COR-L47 (cell line): ENCODE data around the gene TUT1.

Experiments used
- DNase-seq: peaks from one replicate; lab custom pipeline; 2025; lab: John Stamatoyannopoulos, UW

Gene TUT1

DNA sequence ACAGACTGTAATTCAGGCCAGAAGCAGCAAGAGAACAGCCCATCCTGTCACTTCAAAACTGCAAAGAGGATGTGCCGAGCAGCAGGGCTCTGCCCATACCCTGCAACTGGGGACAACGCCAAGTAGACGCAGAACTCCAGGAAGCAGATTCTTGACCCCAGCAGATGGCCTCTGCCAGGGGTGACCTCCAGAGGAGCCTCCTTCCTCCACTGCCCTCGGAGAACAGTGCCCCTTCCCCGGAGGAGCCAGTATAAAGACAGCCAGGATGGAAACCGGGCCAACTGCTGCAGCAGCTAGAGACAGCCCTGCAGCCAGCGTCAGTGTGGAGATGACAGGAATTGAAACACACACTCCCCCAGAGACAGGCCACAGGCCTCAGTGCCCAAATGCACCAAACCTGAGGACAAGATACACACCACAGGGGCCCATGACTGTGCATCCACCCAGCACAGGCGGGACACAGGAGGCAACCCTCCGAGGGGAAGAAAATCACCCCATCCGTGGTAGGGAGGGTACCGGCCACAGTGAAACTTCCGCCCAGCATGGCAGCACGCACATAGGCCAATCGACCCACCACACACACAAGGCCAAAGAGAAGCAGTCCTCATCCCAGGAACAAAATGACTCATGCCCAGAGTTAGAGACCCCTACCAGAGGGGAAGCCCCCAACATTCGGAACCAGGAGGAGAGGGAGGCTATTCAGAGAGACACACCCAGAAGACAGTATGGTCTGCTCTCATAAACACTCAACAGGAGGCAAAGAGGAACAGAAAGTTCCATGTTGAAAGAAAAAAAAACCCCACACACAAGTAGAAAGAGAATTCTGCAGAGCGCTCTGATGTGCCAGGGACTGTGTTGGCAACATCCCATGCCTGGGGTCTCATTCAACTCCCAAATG, 50.3 kb downstream of the TUT1 start:
- DNase-seq: no peak

DNA sequence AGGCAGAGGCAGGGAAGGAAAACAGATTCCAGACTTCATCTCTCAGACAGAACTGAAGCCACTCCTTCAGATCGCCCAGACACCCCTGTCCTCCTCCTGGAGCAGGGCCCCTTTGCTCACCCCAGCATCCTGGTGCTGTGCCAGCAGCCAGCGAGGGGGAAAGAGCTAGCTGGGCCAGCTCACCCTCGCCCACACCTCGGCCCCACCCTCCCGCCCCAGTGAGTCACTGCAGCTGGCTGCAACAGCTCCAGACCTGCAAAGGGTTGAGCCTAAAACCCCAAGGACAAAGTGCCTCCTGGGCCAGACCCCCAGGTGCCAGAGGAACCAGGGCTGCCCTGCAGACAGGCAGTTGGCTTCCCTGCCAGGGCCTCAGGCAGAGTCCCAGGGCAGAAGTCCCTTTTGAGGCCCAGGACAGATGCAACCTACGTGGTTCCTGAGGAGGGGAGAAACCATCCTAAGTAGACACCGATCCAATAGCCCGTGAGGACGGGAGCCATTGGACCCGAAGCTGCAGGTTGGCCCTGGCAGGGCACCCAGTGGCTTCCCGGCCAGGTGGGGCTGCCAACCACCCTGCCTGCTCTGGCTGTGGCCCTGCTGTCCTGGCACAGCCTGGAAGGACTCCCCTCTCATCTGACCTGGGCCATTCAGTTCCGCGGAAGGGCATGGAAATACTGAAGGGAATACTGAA, 51.9 kb downstream of the TUT1 start:
- peak; percentile 76 for DNase-seq

DNA sequence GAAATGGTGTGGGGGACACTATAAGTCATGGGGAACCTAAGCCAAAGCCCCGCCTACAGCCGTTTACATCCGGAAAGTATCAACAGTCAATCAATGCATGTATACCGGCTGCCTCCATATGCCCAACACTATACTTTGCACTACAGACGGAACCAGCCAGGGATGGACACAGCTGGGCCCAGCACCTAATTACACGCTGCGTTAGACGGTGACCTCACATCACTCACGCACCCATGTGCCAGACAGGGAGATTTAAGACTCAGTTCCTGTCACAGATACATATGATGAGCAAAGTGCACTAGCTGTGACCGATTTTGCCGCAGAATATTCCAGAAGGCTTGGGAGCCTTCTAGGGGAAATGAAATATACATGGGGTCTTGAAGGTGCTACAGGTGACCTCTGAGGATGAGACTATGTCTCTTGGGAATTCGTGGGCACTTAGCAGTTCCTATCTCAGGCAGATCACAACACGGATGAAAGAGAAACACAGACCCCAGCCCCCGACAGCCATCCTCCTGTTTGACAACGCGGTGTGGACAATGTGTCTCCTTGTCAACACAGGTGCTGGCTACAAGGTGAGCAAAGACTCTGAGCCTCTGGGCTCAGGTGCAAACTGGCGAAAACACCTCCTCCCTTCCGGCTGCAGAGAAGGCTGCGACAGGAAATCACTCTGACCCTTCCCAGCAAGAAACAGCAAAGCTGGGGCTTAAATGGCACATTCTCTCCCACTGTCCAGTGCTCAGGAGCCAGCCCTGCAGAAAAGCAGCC, 52.7 kb downstream of the TUT1 start:
- peak; percentile 74 for DNase-seq

DNA sequence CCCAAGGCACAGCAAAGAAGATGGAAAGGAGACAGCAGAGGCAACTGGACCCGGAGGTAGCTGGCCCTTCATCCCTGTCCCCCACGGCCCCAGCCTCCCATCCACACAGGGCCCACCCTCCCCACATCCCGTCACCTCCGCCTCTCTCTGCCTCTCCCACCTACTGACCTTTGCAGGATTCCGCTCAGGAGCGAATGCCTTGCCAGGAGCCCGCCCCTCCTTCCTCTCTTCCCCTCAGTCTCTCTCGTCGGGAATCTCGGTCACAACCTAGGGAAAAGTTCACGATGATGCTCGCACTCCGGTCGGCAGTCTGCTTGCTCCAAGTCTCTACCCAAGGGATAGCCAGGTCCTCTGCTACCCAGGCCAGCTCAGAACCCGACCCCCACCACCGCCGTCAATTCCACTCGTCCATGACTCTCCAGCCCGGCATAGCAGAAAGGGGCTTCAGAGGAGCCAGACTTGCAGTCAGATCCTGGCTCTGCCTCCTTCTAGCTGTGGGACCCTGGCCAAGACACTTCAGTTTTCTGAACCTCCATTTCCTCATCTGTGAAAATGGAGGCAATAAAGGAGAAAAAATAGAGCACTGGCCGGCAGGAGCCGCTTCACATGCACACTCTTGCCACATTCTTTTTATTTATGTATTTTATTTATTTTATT, 54.9 kb downstream of the TUT1 start:
- no peak for DNase-seq

DNA sequence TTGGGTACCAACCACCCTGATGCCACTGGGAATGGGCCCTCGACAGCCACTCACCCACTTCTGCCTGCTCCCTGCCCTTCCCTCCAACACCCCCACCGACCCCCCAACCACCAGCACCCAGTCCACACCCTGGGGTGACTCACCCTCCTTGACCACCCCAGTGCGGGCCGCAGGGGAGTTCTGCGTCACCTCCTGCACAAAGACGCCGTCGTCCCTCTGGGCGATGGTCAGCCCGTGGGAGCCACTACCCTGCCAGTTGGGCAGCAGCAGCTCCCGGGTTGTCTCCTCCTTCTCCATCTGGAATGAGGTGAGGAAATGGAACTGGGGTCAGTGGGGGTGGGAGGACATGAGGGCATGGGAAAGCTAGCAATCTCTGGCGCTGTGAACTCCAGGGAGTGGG, 55.5 kb downstream of the TUT1 start:
- no peak for DNase-seq

DNA sequence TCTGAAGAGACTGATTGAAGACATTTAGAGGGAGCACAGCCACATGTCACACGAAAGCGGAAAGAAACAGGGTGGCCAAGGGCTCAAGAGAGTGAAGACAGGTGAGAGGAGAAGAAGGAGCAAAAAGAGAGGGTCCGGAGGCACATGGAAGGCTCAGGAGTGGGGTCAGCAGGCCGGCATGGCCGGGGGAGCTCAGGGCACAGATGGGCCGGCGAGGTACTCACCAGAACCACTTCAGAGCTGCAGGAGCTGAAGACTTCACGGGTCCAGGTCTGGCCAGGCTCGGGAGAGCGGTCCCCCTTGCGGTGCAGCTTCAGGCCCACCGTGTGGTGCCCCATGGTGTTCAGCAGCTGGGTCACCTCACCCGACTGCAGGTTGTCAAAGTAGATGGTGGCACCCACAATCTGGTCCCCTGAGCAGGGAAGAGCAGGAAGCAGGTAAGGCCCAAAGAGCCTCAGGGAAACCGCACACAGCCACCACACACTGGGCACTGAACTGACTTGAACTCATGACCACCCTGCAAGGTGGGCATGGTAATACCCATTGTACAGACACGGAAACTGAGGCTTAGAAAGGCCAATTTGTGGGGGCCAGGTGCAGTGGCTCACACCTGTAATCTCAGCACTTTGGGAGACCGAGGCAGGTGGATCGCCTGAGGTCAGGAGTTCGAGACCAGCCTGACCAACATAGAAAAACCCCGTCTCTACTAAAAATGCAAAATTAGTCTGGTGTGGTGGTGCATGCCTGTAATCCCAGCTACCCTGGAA, 56.4 kb downstream of the TUT1 start:
- no peak for DNase-seq

DNA sequence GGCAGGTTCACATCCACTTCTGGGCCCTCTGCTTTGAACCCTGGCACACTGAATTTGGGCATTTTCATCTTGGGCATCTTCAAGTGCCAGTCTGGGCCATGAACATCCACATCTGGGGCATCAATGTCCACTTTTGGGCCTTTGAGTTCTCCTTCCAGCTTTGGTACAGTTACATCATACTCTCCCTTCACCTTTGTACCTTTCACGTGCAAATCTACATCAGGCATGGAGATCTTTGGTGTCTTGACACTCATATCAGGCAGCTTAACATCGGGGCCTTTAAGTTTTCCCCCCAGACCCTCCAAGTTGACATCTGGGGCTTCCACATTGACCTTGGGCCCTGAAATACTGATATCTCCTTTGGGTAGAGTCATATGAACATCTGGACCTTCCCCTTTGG, 59.2 kb downstream of the TUT1 start:
- DNase-seq: no peak
